HG03432 (cell line): ENCODE data around the gene FTSJ1.
"Not testable (repeated sequence)": the region's sequence is repeated elsewhere in the genome, so short reads cannot be mapped to it uniquely, and the experiment has no call there.

ENCODE experiments used
- ATAC-seq: cut with Tn5 transposase; IDR thresholded peaks from one replicate; pipeline ENCODE4 v1.9.1; 2021; ENCODE audit warnings: mild to moderate bottlenecking, moderate library complexity; ENCODE audit not compliant: unreplicated experiment

Gene FTSJ1

GRCh38 chrX:48520976-48521352 lies 45.0 kb downstream of the FTSJ1 start:
- ATAC-seq = no peak

- ATAC-seq = peak; percentile 97
Measured at GRCh38 chrX:48521353-48522243, 45.6 kb downstream of the FTSJ1 start, which contains the start of gene EBP. TSS of gene EBP (plus strand) at chrX:48521808. CDS start at chrX:48523772, 1,964 bp downstream.

- no peak for ATAC-seq
Measured at GRCh38 chrX:48522291-48522690, 46.3 kb downstream of the FTSJ1 start.

GRCh38 chrX:48523682-48524081 lies 47.7 kb downstream of the FTSJ1 start:
- ATAC-seq = no peak

- not testable (repeated sequence) for ATAC-seq
Measured at GRCh38 chrX:48525853-48526252, 49.9 kb downstream of the FTSJ1 start.

- no peak for ATAC-seq
Measured at GRCh38 chrX:48530736-48531135, 54.7 kb downstream of the FTSJ1 start.

- no peak for ATAC-seq
Measured at GRCh38 chrX:48531358-48531959, 55.5 kb downstream of the FTSJ1 start.

GRCh38 chrX:48532161-48532560 lies 56.2 kb downstream of the FTSJ1 start:
- ATAC-seq = no peak

GRCh38 chrX:48533165-48533564 lies 57.2 kb downstream of the FTSJ1 start:
- ATAC-seq = no peak
